ENCODE results near the gene APOC4.

- TF ChIP-seq, protein P1, sequence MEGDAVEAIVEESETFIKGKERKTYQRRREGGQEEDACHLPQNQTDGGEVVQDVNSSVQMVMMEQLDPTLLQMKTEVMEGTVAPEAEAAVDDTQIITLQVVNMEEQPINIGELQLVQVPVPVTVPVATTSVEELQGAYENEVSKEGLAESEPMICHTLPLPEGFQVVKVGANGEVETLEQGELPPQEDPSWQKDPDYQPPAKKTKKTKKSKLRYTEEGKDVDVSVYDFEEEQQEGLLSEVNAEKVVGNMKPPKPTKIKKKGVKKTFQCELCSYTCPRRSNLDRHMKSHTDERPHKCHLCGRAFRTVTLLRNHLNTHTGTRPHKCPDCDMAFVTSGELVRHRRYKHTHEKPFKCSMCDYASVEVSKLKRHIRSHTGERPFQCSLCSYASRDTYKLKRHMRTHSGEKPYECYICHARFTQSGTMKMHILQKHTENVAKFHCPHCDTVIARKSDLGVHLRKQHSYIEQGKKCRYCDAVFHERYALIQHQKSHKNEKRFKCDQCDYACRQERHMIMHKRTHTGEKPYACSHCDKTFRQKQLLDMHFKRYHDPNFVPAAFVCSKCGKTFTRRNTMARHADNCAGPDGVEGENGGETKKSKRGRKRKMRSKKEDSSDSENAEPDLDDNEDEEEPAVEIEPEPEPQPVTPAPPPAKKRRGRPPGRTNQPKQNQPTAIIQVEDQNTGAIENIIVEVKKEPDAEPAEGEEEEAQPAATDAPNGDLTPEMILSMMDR (IDR thresholded peaks at IDR 0.05), result no peak
- TF ChIP-seq POLR2A (IDR thresholded peaks at IDR 0.05) (no peak), EP300 (IDR thresholded peaks at IDR 0.05) (no peak)
These were observed 32.3 kb upstream of the APOC4 start for GRCh38 chr19:44909775-44910174.
